CD8-positive, alpha-beta memory T cell (primary cell): ENCODE measurements around the gene CREBBP. TPM values are rescaled to one million over a fixed set of nuclear protein-coding genes. Genes with fewer than 3 reads are reported as not detected.

ENCODE experiments used
- CTCF ChIA-PET: fragments of 350-600 bp; sonication (Branson Sonifier 250); formaldehyde crosslinking; loops from one replicate; lab custom pipeline; 2021; ENCODE audit warnings: antibody characterized with exemption; lab: Charles Lee
- POLR2A ChIA-PET: fragments of 350-600 bp; sonication (Branson Sonifier 250); formaldehyde crosslinking; loops from one replicate; lab custom pipeline; 2021; ENCODE audit warnings: antibody characterized with exemption; lab: Charles Lee
- DNase-seq, 5 donors: peaks; one replicate each; pipeline versions ENCODE4 v3.0.0 to v3.0.0-alpha.2; 2020 to 2022; ENCODE audit warnings: mixed read lengths in 1 of 5
- H3K27ac ChIP-seq: one replicate; pipeline ENCODE4 v1.7.0; 2013; ENCODE audit warnings: low read depth, mild to moderate bottlenecking, low read length, moderate library complexity
- H3K27me3 ChIP-seq: 2 replicates; pipeline ENCODE4 v1.7.0; 2013; ENCODE audit warnings: low read length, mild to moderate bottlenecking; ENCODE audit not compliant: insufficient read depth, poor library complexity, severe bottlenecking
- H3K36me3 ChIP-seq: 2 replicates; pipeline ENCODE4 v1.7.0; 2013; ENCODE audit warnings: mild to moderate bottlenecking, low read length, moderate library complexity; ENCODE audit not compliant: insufficient read depth
- H3K4me1 ChIP-seq: 2 replicates; pipeline ENCODE4 v1.7.0; 2013; ENCODE audit warnings: mild to moderate bottlenecking, low read length, moderate library complexity; ENCODE audit not compliant: insufficient read depth
- H3K4me3 ChIP-seq: 2 replicates; pipeline ENCODE4 v1.7.0; 2013; ENCODE audit warnings: mild to moderate bottlenecking, low read length
- H3K9me3 ChIP-seq: 2 replicates; pipeline ENCODE4 v1.7.0; 2013; ENCODE audit warnings: mild to moderate bottlenecking, low read length
- H3K27ac Mint-ChIP-seq, 8 donors: one replicate each; pipeline ENCODE4 v1.8.0; 2020 to 2021; ENCODE audit warnings: mixed read lengths in 8 of 8, mild to moderate bottlenecking in 6 of 8, inconsistent platforms in 3 of 8, moderate library complexity in 3 of 8
- H3K27me3 Mint-ChIP-seq, 2 donors: one replicate each; pipeline ENCODE4 v1.8.0; 2020 to 2021; ENCODE audit warnings: mixed read lengths in 2 of 2, mild to moderate bottlenecking in 1 of 2, moderate library complexity in 1 of 2
- H3K36me3 Mint-ChIP-seq, 3 donors: one replicate each; pipeline ENCODE4 v1.8.0; 2020 to 2021; ENCODE audit warnings: mixed read lengths in 3 of 3, inconsistent platforms in 1 of 3, mild to moderate bottlenecking in 1 of 3
- H3K4me1 Mint-ChIP-seq, 3 donors: one replicate each; pipeline ENCODE4 v1.8.0; 2020 to 2021; ENCODE audit warnings: mixed read lengths in 3 of 3, inconsistent platforms in 1 of 3, mild to moderate bottlenecking in 1 of 3
- H3K4me3 Mint-ChIP-seq, 7 donors: one replicate each; pipeline ENCODE4 v1.8.0; 2020 to 2021; ENCODE audit warnings: mixed read lengths in 7 of 7, mild to moderate bottlenecking in 6 of 7, moderate library complexity in 4 of 7, inconsistent platforms in 2 of 7
- H3K9me3 Mint-ChIP-seq, 5 donors: one replicate each; pipeline ENCODE4 v1.8.0; 2020 to 2022; ENCODE audit warnings: mixed read lengths in 5 of 5, mild to moderate bottlenecking in 3 of 5, moderate library complexity in 2 of 5, inconsistent platforms in 1 of 5
- polyA plus RNA-seq: library from polyadenylated mRNA; unstranded; fragments of 300-500 nt; fragmentation: Illumina TruSeq; gene quantifications from one replicate; pipeline ENCODE4 v1.2.3, GENCODE V29; 2021
- total RNA-seq, 2 experiments: library from RNA; stranded (reverse); gene quantifications; one replicate each; pipeline ENCODE4 v1.2.3, GENCODE V29; 2021

Gene CREBBP
- total and polyA plus RNA-seq, 3 experiments from 2014 or later, result 15.5 to 51.1 (median 48.8) TPM

DNA sequence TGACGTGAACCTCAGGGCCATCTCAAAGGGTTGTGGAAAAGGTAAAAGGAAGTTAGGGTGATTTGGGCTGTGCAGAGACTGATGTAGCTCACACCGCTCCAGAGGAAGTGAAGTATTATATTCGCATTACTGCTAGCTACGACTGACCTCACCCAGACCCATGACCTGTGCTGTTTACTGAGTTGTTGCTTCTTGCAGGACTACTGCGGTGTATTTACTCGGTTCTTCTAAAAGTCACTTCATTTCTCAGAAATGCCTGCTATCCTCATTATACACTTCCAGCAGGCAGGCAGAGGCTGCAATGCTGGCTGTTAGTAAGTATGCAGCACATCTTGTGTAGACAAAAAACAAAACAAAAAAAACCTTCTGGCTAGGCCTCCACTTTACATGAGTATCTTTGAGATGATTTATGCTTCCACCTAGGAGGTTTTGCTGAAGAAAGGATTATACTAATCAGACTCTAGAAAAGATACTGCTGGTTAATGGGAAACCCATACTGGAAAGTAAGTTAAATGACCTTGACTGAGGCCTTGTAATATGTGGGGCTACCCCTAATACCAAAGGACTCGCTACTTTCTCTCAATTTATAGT, 76.0 kb downstream of the CREBBP start:
- peaks cover 53% of the 10 kb centered on the region for H3K4me1 ChIP-seq
- no peaks in the 10 kb centered on the region for H3K9me3 Mint-ChIP-seq
- H3K27me3 ChIP-seq, result no peaks in the 10 kb centered on the region
- no peaks in the 10 kb centered on the region for H3K9me3 ChIP-seq
- H3K27ac ChIP-seq, result peak overlapping the region; percentile 21
- no peak for DNase-seq
- peaks cover 0 to 54% (median 12%) of the 10 kb centered on the region in 3 donors for H3K36me3 Mint-ChIP-seq
- peak overlapping the region in 3 of 8 donors; percentile 13 to 62 (median 32) for H3K27ac Mint-ChIP-seq
- H3K4me1 Mint-ChIP-seq, result peaks cover 85 to 94% (median 88%) of the 10 kb centered on the region in 3 donors
- ChIA-PET CTCF (no interaction called here), POLR2A (no interaction called here)
- no peak overlapping the region for H3K4me3 ChIP-seq
- H3K4me3 Mint-ChIP-seq, result peak overlapping the region in 1 of 7 donors; percentile 35
- no peaks in the 10 kb centered on the region for H3K36me3 ChIP-seq
- no peaks in the 10 kb centered on the region for H3K27me3 Mint-ChIP-seq

DNA sequence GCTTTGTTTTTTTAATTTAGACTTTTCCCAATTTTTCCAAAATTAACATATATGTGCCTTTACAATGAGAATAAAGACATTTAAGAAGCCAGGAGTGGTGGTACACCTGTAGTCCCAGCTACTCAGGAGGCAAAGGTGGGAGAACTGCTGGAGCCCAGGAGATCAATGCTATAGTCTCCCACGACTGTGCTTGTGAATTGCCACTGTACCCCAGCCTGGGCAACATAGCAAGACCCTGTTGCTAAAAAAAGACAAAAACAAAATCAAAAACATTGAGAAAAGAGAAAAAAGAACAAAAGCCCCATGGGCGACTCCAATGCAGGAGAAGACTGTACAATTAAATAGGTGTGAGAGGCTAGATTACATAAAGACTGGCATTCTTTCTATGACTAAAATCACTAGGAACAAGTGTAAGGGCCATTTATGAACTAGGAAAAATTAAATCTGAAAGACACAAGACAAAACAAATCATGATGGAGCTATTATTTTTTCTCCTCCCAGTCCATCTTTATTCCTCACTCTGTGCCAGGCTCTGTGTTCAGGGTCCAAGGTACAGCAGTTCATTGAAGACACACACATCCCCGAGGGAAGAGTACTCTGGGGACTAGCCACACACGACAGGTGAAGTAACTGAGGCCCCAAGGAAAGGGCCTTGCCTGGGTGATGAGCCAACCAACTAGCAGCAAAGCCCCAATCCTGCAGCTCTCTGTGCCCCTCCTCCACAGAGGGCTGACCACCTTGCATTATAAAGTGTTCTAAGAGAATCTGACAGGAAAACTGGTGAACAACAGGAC, 79.8 kb downstream of the CREBBP start:
- CTCF ChIA-PET, result interaction anchor here (1.6 kb wide), 1 partner anchor 10 kb away, joined by 3 read pairs; no protein-coding TSS in a partner anchor

DNA sequence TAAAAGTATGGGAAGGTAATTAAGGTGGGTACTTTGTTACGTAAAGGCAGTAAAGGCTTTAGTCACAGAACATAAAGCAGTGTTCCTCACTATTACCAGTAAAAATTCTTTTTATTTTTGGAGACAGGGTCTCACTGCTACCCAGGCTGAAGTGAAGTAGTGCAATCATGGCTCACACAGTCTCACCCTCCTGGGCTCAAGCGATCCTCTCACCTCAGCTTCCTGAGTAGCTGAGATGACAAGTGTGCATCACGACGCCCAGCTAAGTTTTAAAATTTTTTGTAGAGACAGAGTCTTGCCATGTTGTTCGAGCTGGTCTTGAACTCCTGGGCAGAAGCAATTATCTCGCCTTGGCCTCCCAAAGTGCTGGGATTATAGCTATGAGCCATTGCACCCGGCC, 80.5 kb downstream of the CREBBP start:
- ChIA-PET CTCF (interaction anchor here (1.6 kb wide), 1 partner anchor 9 kb away, joined by 3 read pairs; no protein-coding TSS in a partner anchor), POLR2A (interaction anchor here (1.0 kb wide), 1 partner anchor 19 kb away, joined by 3 read pairs; no protein-coding TSS in a partner anchor)
- no peak overlapping the region for H3K27ac ChIP-seq
- H3K27me3 ChIP-seq, result no peaks in the 10 kb centered on the region
- H3K36me3 ChIP-seq, result no peaks in the 10 kb centered on the region
- H3K4me3 Mint-ChIP-seq, result peak overlapping the region in 1 of 7 donors; percentile 4
- no peak overlapping the region for H3K4me3 ChIP-seq
- no peaks in the 10 kb centered on the region for H3K9me3 ChIP-seq
- H3K27ac Mint-ChIP-seq, result peak overlapping the region in 3 of 8 donors; percentile 5 to 57 (median 23)
- no peaks in the 10 kb centered on the region for H3K9me3 Mint-ChIP-seq
- peaks cover 55% of the 10 kb centered on the region for H3K4me1 ChIP-seq
- no peak for DNase-seq
- no peaks in the 10 kb centered on the region for H3K27me3 Mint-ChIP-seq
- H3K4me1 Mint-ChIP-seq, result peaks cover 78 to 94% (median 78%) of the 10 kb centered on the region in 3 donors
- peaks cover 0 to 17% (median 4%) of the 10 kb centered on the region in 3 donors for H3K36me3 Mint-ChIP-seq

More for the DNA sequence above, 79.8 kb downstream of the CREBBP start:
- Histone ChIP-seq H3K9me3 (no peaks in the 10 kb centered on the region), H3K4me1 (peaks cover 50% of the 10 kb centered on the region), H3K36me3 (no peaks in the 10 kb centered on the region), H3K27me3 (no peaks in the 10 kb centered on the region), H3K4me3 (no peak overlapping the region), H3K27ac (no peak overlapping the region)
- H3K4me1 Mint-ChIP-seq, result peaks cover 79 to 94% (median 79%) of the 10 kb centered on the region in 3 donors
- peaks cover 0 to 23% (median 7%) of the 10 kb centered on the region in 3 donors for H3K36me3 Mint-ChIP-seq
- peak overlapping the region in 2 of 7 donors; percentile 4 to 8 for H3K4me3 Mint-ChIP-seq
- H3K27ac Mint-ChIP-seq, result peak overlapping the region in 5 of 8 donors; percentile 5 to 57 (median 23)
- H3K27me3 Mint-ChIP-seq, result no peaks in the 10 kb centered on the region
- POLR2A ChIA-PET, result interaction anchor here (1.0 kb wide), 1 partner anchor 18 kb away, joined by 3 read pairs; no protein-coding TSS in a partner anchor
- DNase-seq, result no peak
- H3K9me3 Mint-ChIP-seq, result no peaks in the 10 kb centered on the region

DNA sequence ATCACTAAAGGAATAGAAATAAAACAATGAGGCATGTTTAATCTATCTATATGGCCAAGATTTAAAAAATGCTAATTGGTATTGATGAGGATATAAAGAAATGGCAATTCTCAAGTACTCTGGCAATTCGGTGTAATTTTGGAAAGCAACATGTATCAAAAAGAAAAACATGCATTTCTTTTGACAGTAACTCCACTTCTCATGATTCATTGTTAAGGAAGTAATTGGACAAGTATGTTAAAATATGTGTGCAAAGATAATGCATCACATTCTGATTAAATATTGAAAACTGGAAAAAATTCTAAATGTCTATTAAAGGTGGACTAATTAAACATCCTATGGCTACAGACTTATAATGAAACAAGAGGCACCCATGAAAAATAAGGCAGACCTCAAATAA, 81.2 kb downstream of the CREBBP start:
- Histone ChIP-seq H3K27me3 (no peaks in the 10 kb centered on the region), H3K9me3 (no peaks in the 10 kb centered on the region), H3K4me3 (no peak overlapping the region), H3K4me1 (peaks cover 55% of the 10 kb centered on the region), H3K27ac (no peak overlapping the region), H3K36me3 (no peaks in the 10 kb centered on the region)
- Mint-ChIP-seq H3K9me3 (no peaks in the 10 kb centered on the region), H3K4me3 (peak overlapping the region in 1 of 7 donors; percentile 41), H3K36me3 (peaks cover 0 to 14% (median 2%) of the 10 kb centered on the region in 3 donors), H3K4me1 (peaks cover 75 to 92% (median 78%) of the 10 kb centered on the region in 3 donors), H3K27ac (no peak overlapping the region), H3K27me3 (no peaks in the 10 kb centered on the region)
- ChIA-PET CTCF (no interaction called here), POLR2A (no interaction called here)
- no peak for DNase-seq

DNA sequence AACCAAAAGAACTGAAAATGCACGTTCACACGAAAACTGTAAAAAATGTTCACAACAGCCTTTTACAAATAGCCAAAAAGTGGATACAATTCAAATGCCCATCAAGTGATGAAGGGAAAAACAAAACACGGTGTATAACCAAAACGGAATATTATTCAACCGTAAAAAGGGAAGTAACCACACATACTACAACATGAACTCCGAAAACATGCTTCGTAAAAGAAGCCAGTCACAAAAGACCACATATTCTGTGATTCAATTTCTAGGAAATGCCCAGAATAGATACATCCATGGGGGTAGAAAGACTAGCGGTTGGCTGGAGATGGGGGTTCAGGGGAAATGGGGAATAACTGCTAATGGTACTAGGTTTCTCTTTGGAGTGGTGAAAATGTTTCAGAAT, 81.7 kb downstream of the CREBBP start:
- Histone ChIP-seq H3K4me3 (no peak overlapping the region), H3K27ac (no peak overlapping the region), H3K27me3 (no peaks in the 10 kb centered on the region), H3K4me1 (peaks cover 55% of the 10 kb centered on the region), H3K9me3 (no peaks in the 10 kb centered on the region), H3K36me3 (no peaks in the 10 kb centered on the region)
- Mint-ChIP-seq H3K4me1 (peaks cover 70 to 89% (median 74%) of the 10 kb centered on the region in 3 donors), H3K36me3 (peaks cover 0 to 9% (median 2%) of the 10 kb centered on the region in 3 donors), H3K27me3 (no peaks in the 10 kb centered on the region), H3K9me3 (no peaks in the 10 kb centered on the region), H3K27ac (peak overlapping the region in 1 of 8 donors; percentile 21), H3K4me3 (peak overlapping the region in 4 of 7 donors; percentile 13 to 41 (median 30))
- POLR2A ChIA-PET, result no interaction called here
- DNase-seq, result no peak
- CTCF ChIA-PET, result no interaction called here

DNA sequence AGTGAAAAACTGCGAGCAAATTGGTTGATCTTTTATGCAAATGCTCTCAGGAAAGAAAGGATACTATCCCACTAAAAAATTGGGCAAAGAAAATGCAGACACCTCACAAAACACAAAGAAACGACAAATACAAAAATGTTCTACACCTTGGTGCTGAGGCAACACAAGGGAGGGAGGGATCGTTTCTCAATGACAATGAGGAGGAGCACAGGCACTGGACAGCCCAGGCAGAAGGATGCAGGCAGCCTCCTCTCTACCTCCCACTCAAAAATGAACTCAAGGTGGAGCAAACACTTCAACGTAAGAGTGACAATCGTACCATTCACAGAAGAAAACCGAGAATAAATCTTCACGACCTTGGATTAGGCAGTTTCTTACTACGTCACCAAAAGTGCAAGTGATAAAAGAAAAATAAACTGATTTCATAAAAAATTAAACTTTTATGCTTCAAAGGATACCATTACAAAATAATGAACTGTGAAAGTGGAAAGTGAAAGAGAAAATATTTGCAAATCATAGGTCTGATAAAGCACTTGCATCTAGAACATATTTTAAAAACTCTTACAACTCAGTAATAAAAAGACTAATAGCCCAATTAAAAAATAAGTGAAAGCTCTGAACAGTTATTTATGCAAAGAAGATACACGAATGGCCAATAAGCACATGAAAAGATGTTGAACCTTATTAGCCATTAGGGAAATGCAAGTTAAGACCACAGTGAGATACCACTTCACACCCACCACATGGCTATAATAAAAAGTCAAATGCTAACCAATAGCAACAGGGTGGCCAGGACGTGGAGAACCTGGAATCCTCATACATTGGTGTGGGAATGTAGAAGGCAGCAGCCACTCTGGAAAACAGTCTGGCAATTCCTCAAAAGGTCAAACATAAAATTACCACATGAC, 82.4 kb downstream of the CREBBP start:
- H3K4me1 ChIP-seq, result peaks cover 60% of the 10 kb centered on the region
- POLR2A ChIA-PET, result no interaction called here
- H3K36me3 ChIP-seq, result no peaks in the 10 kb centered on the region
- Mint-ChIP-seq H3K27ac (peak overlapping the region in 5 of 8 donors; percentile 18 to 69 (median 37)), H3K36me3 (peaks cover 0 to 12% (median 4%) of the 10 kb centered on the region in 3 donors), H3K27me3 (no peaks in the 10 kb centered on the region), H3K9me3 (no peaks in the 10 kb centered on the region), H3K4me3 (peak overlapping the region in 6 of 7 donors; percentile 32 to 72 (median 57)), H3K4me1 (peaks cover 68 to 90% (median 79%) of the 10 kb centered on the region in 3 donors)
- CTCF ChIA-PET, result no interaction called here
- no peak overlapping the region for H3K4me3 ChIP-seq
- no peak for DNase-seq
- H3K9me3 ChIP-seq, result no peaks in the 10 kb centered on the region
- H3K27ac ChIP-seq, result no peak overlapping the region
- H3K27me3 ChIP-seq, result no peaks in the 10 kb centered on the region

DNA sequence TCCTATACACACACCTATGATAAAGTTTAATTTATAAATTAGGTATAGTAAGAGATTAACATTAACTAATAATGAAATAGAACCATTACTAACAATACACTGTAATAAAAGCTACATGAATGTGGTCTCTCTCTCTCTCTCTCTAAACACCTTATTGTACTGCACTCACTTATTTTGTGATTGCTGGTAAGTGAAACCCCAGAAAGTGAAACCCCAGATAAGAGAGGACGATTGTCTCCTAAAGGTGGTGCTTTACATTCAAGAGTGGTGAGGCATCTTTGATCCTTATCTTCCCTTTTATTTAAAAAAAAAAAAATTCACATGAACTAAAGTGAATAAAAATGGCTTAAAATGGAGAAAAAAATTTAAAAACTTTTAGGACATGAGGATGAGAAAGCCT, 83.0 kb downstream of the CREBBP start:
- ChIA-PET CTCF (no interaction called here), POLR2A (interaction anchor here (0.6 kb wide), 1 partner anchor 54 kb away, joined by 7 read pairs; no protein-coding TSS in a partner anchor)
- DNase-seq, result peak in 1 of 5 donors; percentile 22
- Mint-ChIP-seq H3K4me1 (peaks cover 70 to 92% (median 81%) of the 10 kb centered on the region in 3 donors), H3K4me3 (peak overlapping the region in 5 of 7 donors; percentile 46 to 72 (median 57)), H3K27ac (peak overlapping the region in 4 of 8 donors; percentile 18 to 69 (median 44)), H3K36me3 (peaks cover 0 to 15% (median 9%) of the 10 kb centered on the region in 3 donors), H3K9me3 (no peaks in the 10 kb centered on the region), H3K27me3 (no peaks in the 10 kb centered on the region)
- Histone ChIP-seq H3K27me3 (no peaks in the 10 kb centered on the region), H3K4me1 (peaks cover 60% of the 10 kb centered on the region), H3K9me3 (no peaks in the 10 kb centered on the region), H3K27ac (no peak overlapping the region), H3K36me3 (peaks cover 6% of the 10 kb centered on the region), H3K4me3 (no peak overlapping the region)
